ENCODE results near the gene ARPP21.

- TF ChIP-seq SMAD4 (CRISPR knock-in tag; IDR thresholded peaks at IDR 0.05) (no peak), SOX15 (CRISPR knock-in tag; IDR thresholded peaks at IDR 0.05) (no peak), NR3C1 (CRISPR knock-in tag; conservative IDR thresholded peaks at IDR 0.05; ENCODE audit: low read depth) (no peak), CTCF (IDR thresholded peaks at IDR 0.05) (no peak)
Observed at GRCh38 chr3:35710554-35710953, 71.2 kb downstream of the ARPP21 start.

All from WTC11 (cell line).